K562 treated with DMSO at 1 percent for 4 hours (cell line): ENCODE results near the gene CDCA8. TPM values are rescaled to one million over a fixed set of nuclear protein-coding genes. Genes with fewer than 3 reads are reported as not detected.

ENCODE experiments used
- total RNA-seq: library from RNA; unstranded; fragments of 300-600 nt; gene quantifications from 2 replicates; pipeline ENCODE4 v1.2.3, GENCODE V29; 2022; ENCODE audit not compliant: insufficient read depth

CDCA8 gene
- 61.6 and 73.4 TPM in 2 replicates for total RNA-seq

GRCh38 chr1:37692078-37692833, at the start of gene CDCA8:
CDCA8 (plus strand) TSS chr1:37692516; CDS start chr1:37692691, 175 bp downstream.

Other genes starting within 250 kb of the CDCA8 start
- 7.6 and 14.4 TPM in 2 replicates for gene ZC3H12A, start 217.9 kb upstream of the CDCA8 start, total RNA-seq
- 41.3 and 63.6 TPM in 2 replicates for gene MEAF6, start 177.8 kb upstream of the CDCA8 start, total RNA-seq
- 8.8 and 11.5 TPM in 2 replicates for gene SNIP1, start 138.2 kb upstream of the CDCA8 start, total RNA-seq
- gene DNALI1, start 135.6 kb upstream of the CDCA8 start, total RNA-seq = 0.97 and 1.9 TPM in 2 replicates
- 80.0 and 87.8 TPM in 2 replicates for gene GNL2, start 96.6 kb upstream of the CDCA8 start, total RNA-seq
- gene RSPO1, start 57.6 kb upstream of the CDCA8 start, total RNA-seq = not detected in 2 replicates
- gene EPHA10, start 72.6 kb downstream of the CDCA8 start, total RNA-seq = not detected in 2 replicates
- gene MANEAL, start 101.3 kb downstream of the CDCA8 start, total RNA-seq = not detected in 2 replicates
- gene C1orf122, start 115.3 kb downstream of the CDCA8 start, total RNA-seq = 82.4 and 87.8 TPM in 2 replicates
- 53.4 and 53.5 TPM in 2 replicates for gene YRDC, start 115.7 kb downstream of the CDCA8 start, total RNA-seq
- 3.8 and 3.9 TPM in 2 replicates for gene MTF1, start 167.1 kb downstream of the CDCA8 start, total RNA-seq